Loucy (cell line): ENCODE data around the gene KLRC4.

Experiments used
- EZH2phosphoT487 ChIP-seq: fragments of 200-600 bp; IDR thresholded peaks from 2 replicates; pipeline ENCODE4 v1.6.1; 2018; ENCODE audit warnings: antibody characterized with exemption, mild to moderate bottlenecking, moderate library complexity, borderline replicate concordance
- TF ChIP-seq, protein P1 (sequence below): fragments of 200-600 bp; sonication (generic); conservative IDR thresholded peaks from 2 replicates; pipeline ENCODE4 v1.5.1; 2014; ENCODE audit warnings: mild to moderate bottlenecking, antibody characterized with exemption, low read length

DNA sequence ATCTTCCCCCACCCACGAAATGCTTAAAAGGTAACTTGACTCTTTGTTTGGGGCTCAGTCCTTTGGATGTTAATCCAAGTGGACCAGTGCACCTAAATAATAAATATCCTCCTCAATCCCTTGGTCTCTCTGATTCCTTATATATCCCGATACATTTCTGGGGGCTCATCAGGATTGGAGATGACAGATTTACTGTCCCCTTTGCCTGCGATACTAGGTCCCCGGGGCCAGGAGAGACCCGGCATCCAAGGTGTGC lies 46.0 kb downstream of the KLRC4 start:
- TF ChIP-seq, protein P1, sequence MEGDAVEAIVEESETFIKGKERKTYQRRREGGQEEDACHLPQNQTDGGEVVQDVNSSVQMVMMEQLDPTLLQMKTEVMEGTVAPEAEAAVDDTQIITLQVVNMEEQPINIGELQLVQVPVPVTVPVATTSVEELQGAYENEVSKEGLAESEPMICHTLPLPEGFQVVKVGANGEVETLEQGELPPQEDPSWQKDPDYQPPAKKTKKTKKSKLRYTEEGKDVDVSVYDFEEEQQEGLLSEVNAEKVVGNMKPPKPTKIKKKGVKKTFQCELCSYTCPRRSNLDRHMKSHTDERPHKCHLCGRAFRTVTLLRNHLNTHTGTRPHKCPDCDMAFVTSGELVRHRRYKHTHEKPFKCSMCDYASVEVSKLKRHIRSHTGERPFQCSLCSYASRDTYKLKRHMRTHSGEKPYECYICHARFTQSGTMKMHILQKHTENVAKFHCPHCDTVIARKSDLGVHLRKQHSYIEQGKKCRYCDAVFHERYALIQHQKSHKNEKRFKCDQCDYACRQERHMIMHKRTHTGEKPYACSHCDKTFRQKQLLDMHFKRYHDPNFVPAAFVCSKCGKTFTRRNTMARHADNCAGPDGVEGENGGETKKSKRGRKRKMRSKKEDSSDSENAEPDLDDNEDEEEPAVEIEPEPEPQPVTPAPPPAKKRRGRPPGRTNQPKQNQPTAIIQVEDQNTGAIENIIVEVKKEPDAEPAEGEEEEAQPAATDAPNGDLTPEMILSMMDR = no peak
- no peak for TF ChIP-seq EZH2phosphoT487
